Natural killer cell (primary cell): Measurements from ENCODE around the gene PLIN4. TPM values are rescaled to one million over a fixed set of nuclear protein-coding genes. Genes with fewer than 3 reads are reported as not detected.

Source experiments
- ATAC-seq, 3 donors: fragments of 150-1000 bp in 2 of 3; fragments of 200-7000 bp in 1 of 3; cut with Tn5 transposase; 1 replicate in 1 of 3; 2 replicates in 2 of 3; pipeline ENCODE4 v1.10.0; 2021; ENCODE audit warnings: mild to moderate bottlenecking in 2 of 3, moderate library complexity in 2 of 3
- DNase-seq, 2 donors: peaks; one replicate each; pipeline versions ENCODE4 v3.0.0 to v3.0.0-alpha.2; 2013 to 2021; ENCODE audit warnings: mixed read lengths in 1 of 2
- H3K27ac ChIP-seq: one replicate; pipeline ENCODE4 v1.5.1; 2013; ENCODE audit warnings: mild to moderate bottlenecking, low read length
- H3K27me3 ChIP-seq: one replicate; pipeline ENCODE4 v1.6.1; 2013; ENCODE audit warnings: low read length; ENCODE audit not compliant: control insufficient read depth, insufficient read depth
- H3K36me3 ChIP-seq: one replicate; pipeline ENCODE4 v1.6.1; 2013; ENCODE audit warnings: low read length; ENCODE audit not compliant: control insufficient read depth, insufficient read depth
- H3K4me1 ChIP-seq: one replicate; pipeline ENCODE4 v1.6.1; 2013; ENCODE audit warnings: low read length; ENCODE audit not compliant: control insufficient read depth, insufficient read depth
- H3K4me3 ChIP-seq: one replicate; pipeline ENCODE4 v1.5.1; 2013; ENCODE audit warnings: low read length
- H3K9me3 ChIP-seq: one replicate; pipeline ENCODE4 v1.6.1; 2013; ENCODE audit warnings: low read length; ENCODE audit not compliant: control insufficient read depth, insufficient read depth
- H3K27ac Mint-ChIP-seq, 2 donors: one replicate each; pipeline ENCODE4 v1.8.0; 2022; ENCODE audit warnings: mild to moderate bottlenecking in 2 of 2, mixed read lengths in 2 of 2, moderate library complexity in 1 of 2
- H3K27me3 Mint-ChIP-seq, 2 donors: one replicate each; pipeline ENCODE4 v1.8.0; 2022; ENCODE audit warnings: low read depth in 2 of 2, mixed read lengths in 2 of 2
- H3K36me3 Mint-ChIP-seq: one replicate; pipeline ENCODE4 v1.8.0; 2022; ENCODE audit warnings: mixed read lengths
- H3K4me1 Mint-ChIP-seq, 2 donors: one replicate each; pipeline ENCODE4 v1.8.0; 2022; ENCODE audit warnings: mixed read lengths in 2 of 2
- H3K4me3 Mint-ChIP-seq: one replicate; pipeline ENCODE4 v1.8.0; 2022; ENCODE audit warnings: mild to moderate bottlenecking, moderate library complexity, mixed read lengths
- H3K9me3 Mint-ChIP-seq, 2 donors: one replicate each; pipeline ENCODE4 v1.8.0; 2022; ENCODE audit warnings: mixed read lengths in 2 of 2
- WGBS: methylation state at CpG from one replicate; pipeline ENCODE4 v1.1.7; 2013; ENCODE audit warnings: missing lambda C conversion rate; ENCODE audit not compliant: insufficient coverage; 5-methylcytosine and 5-hydroxymethylcytosine counted together
- intact Hi-C: fragments of 100-400 bp; cut with micrococcal nuclease; formaldehyde crosslinking; loops from one replicate; pipeline ENCODE4 v1.14.2; 2022
- total RNA-seq, 4 donors: library from RNA; stranded (reverse); fragments of 120-200 nt in 1 of 4; gene quantifications; one replicate each; pipeline versions ENCODE4 v1.2.3 to v1.2.4, GENCODE V29; 2013 to 2022
- TF ChIP-seq, protein P1 (sequence below): fragments of 200-600 bp; IDR thresholded peaks from one replicate; pipeline ENCODE4 v1.8.0; 2022; ENCODE audit warnings: antibody characterized with exemption

PLIN4 gene
- total RNA-seq, 3 donors from 2014 or later (not counting 1 experiment from before 2014, with no cell fraction given) = 0.33 TPM; not detected in 2

- intact Hi-C loops = loop anchor here (5.0 kb wide), 1 partner anchor 209 kb away; the partner anchor contains the start of gene YJU2
- Histone ChIP-seq H3K27ac (peak overlapping the region; percentile 19), H3K36me3 (peaks cover 13% of the 10 kb centered on the region), H3K4me1 (peaks cover 24% of the 10 kb centered on the region), H3K27me3 (no peaks in the 10 kb centered on the region), H3K9me3 (no peaks in the 10 kb centered on the region), H3K4me3 (peak overlapping the region; percentile 45)
- ATAC-seq (no peak), DNase-seq (peak in 1 of 2 donors; percentile 31)
- Mint-ChIP-seq H3K36me3 (no peaks in the 10 kb centered on the region), H3K9me3 (no peaks in the 10 kb centered on the region), H3K27me3 (no peaks in the 10 kb centered on the region), H3K4me1 (peaks cover 10 to 28% of the 10 kb centered on the region in 2 donors), H3K27ac (peak overlapping the region; percentile 89 to 97), H3K4me3 (peak overlapping the region; percentile 94)
- 10% methylated on average over 9 of the region's 9 CpGs for WGBS
- TF ChIP-seq, protein P1, sequence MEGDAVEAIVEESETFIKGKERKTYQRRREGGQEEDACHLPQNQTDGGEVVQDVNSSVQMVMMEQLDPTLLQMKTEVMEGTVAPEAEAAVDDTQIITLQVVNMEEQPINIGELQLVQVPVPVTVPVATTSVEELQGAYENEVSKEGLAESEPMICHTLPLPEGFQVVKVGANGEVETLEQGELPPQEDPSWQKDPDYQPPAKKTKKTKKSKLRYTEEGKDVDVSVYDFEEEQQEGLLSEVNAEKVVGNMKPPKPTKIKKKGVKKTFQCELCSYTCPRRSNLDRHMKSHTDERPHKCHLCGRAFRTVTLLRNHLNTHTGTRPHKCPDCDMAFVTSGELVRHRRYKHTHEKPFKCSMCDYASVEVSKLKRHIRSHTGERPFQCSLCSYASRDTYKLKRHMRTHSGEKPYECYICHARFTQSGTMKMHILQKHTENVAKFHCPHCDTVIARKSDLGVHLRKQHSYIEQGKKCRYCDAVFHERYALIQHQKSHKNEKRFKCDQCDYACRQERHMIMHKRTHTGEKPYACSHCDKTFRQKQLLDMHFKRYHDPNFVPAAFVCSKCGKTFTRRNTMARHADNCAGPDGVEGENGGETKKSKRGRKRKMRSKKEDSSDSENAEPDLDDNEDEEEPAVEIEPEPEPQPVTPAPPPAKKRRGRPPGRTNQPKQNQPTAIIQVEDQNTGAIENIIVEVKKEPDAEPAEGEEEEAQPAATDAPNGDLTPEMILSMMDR = no peak
Observed at GRCh38 chr19:4456476-4456842, 61.8 kb downstream of the PLIN4 start.

GRCh38 chr19:4455719-4456475 is 62.4 kb downstream of the PLIN4 start:
- H3K9me3 ChIP-seq = no peaks in the 10 kb centered on the region
- Mint-ChIP-seq H3K27ac (peak overlapping the region; percentile 89 to 97), H3K27me3 (no peaks in the 10 kb centered on the region), H3K4me1 (peaks cover 10 to 28% of the 10 kb centered on the region in 2 donors), H3K36me3 (no peaks in the 10 kb centered on the region), H3K4me3 (peak overlapping the region; percentile 94), H3K9me3 (no peaks in the 10 kb centered on the region)
- no peaks in the 10 kb centered on the region for H3K27me3 ChIP-seq
- TF ChIP-seq, protein P1 = no peak
- H3K27ac ChIP-seq = peak overlapping the region; percentile 19
- intact Hi-C loops = loop anchor here (5.0 kb wide), 1 partner anchor 209 kb away; the partner anchor contains the start of gene YJU2
- ATAC-seq (no peak), DNase-seq (no peak)
- 68% methylated on average over 15 of the region's 15 CpGs for WGBS
- no peak overlapping the region for H3K4me3 ChIP-seq
- peaks cover 15% of the 10 kb centered on the region for H3K36me3 ChIP-seq
- peaks cover 24% of the 10 kb centered on the region for H3K4me1 ChIP-seq

DNA sequence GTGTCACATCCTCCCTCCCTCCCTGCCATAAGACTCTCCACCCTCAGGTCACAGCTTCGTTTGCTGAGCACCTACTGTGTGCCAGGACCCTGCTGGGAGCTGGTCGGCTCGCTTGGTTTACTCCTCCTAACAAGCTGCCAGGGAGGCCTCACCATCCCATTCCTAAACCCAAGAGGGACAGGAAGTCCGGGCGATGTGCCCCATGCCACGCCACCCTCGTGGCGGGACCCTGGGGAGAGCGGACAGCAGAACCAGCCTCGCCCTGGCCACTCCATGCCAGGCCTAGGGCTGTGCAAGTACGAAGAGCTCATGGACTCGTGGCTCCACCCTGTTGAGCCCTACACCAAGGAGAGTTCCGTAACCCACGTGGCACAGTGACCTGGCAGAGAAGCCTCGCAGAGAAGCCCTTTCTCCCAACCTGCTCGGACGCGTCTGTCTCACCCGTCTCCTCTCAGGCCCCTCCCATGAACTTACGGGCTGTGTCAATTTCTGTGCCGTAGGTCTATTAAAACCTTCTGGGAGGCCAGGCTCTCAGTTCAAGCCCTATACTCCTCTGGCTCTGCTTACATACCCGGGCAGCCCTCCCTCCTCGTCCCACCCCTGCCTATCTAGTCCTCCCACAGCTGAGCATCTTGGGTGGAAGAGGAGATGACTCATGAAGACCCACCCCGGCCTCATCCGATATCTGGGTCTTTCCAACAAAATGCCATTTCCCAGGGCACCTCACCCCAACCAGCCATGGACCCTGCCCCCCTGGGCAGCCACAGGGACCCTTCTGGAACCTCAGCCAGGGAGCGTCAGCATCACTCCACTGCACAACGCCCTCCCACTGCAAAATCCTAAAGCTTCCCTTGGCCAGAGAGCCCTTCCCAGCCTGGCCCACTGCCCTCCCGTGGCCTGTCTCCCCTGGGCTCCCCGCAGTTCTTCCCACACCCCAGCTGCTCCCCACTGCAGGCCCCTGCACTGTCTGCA is 63.3 kb downstream of the PLIN4 start:
- TF ChIP-seq, protein P1 = no peak
- H3K27ac ChIP-seq = no peak overlapping the region
- no peaks in the 10 kb centered on the region for H3K27me3 ChIP-seq
- peaks cover 17% of the 10 kb centered on the region for H3K36me3 ChIP-seq
- intact Hi-C loops = loop anchor here (5.0 kb wide), 1 partner anchor 208 kb away; the partner anchor contains the start of gene YJU2
- Mint-ChIP-seq H3K9me3 (no peaks in the 10 kb centered on the region), H3K27ac (peak overlapping the region in 1 of 2 donors; percentile 97), H3K4me3 (peak overlapping the region; percentile 25), H3K36me3 (no peaks in the 10 kb centered on the region), H3K4me1 (peaks cover 10 to 28% of the 10 kb centered on the region in 2 donors), H3K27me3 (no peaks in the 10 kb centered on the region)
- DNase-seq (no peak), ATAC-seq (no peak)
- no peak overlapping the region for H3K4me3 ChIP-seq
- H3K4me1 ChIP-seq = peaks cover 24% of the 10 kb centered on the region
- no peaks in the 10 kb centered on the region for H3K9me3 ChIP-seq
- WGBS = 94% methylated on average over 28 of the region's 29 CpGs
